Left ventricle myocardium inferior (tissue), 1 donor: ENCODE measurements around the gene CORO2B. TPM values are rescaled to one million over a fixed set of nuclear protein-coding genes. Genes with fewer than 3 reads are reported as not detected.

ENCODE experiments used
- DNase-seq: peaks from one replicate; pipeline ENCODE4 v3.0.0-alpha.2; 2020
- H3K27ac ChIP-seq: fragments of 200-600 bp; replicated peaks from 2 replicates; pipeline ENCODE4 v1.8.0; 2021
- H3K27me3 ChIP-seq: fragments of 200-600 bp; 2 replicates; pipeline ENCODE4 v1.8.0; 2021; ENCODE audit warnings: low read depth
- H3K36me3 ChIP-seq: fragments of 200-600 bp; 2 replicates; pipeline ENCODE4 v1.8.0; 2021
- H3K4me1 ChIP-seq: fragments of 200-600 bp; 2 replicates; pipeline ENCODE4 v1.8.0; 2021
- H3K4me3 ChIP-seq: fragments of 200-600 bp; 2 replicates; pipeline ENCODE4 v1.8.0; 2021; ENCODE audit warnings: mild to moderate bottlenecking, moderate library complexity
- H3K9me3 ChIP-seq: fragments of 200-600 bp; replicated peaks from 2 replicates; pipeline ENCODE4 v1.8.0; 2021
- intact Hi-C: fragments of 100-400 bp; cut with micrococcal nuclease; formaldehyde crosslinking; loops from one replicate; pipeline ENCODE4 v1.11.0; 2022
- total RNA-seq: library from RNA; stranded (reverse); fragmentation: NEBNext Ultra II Directional; extraction: Animal tissue kit (Norgen Biotek cat#: 25700); gene quantifications from one replicate; pipeline ENCODE4 v1.2.1, GENCODE V29; 2021
- TF ChIP-seq, protein P1 (sequence below): fragments of 200-600 bp; IDR thresholded peaks from 2 replicates; pipeline ENCODE4 v1.8.0; 2021; ENCODE audit warnings: antibody characterized with exemption, mild to moderate bottlenecking, borderline replicate concordance
- donor health status: DM: no; HTN: yes; CAD: no; lungs with severe emphysema.

Gene CORO2B
- total RNA-seq, 1 donor from 2014 or later, result 5.0 TPM

DNA sequence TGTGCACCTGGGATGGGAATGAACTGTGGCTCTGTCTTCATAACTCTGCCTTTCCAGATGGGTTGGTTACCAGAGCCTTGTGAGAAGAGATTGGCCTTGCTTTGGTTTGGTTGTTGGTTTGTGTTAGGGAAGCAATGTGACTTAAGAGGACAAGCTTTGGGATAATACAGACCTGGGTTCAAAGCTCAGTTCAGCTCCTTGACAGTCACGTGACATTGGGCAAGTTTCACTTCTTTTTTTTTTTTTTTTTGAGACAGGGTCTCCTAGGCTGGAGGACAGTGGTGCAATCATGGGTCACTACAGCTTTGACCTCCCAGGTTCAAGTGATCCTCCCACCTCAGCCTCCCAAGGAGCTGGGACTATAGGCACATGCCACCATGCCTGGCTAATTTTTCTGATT lies 42.7 kb downstream of the CORO2B start:
- peak overlapping the region; percentile 88 for H3K27ac ChIP-seq
- TF ChIP-seq, protein P1, sequence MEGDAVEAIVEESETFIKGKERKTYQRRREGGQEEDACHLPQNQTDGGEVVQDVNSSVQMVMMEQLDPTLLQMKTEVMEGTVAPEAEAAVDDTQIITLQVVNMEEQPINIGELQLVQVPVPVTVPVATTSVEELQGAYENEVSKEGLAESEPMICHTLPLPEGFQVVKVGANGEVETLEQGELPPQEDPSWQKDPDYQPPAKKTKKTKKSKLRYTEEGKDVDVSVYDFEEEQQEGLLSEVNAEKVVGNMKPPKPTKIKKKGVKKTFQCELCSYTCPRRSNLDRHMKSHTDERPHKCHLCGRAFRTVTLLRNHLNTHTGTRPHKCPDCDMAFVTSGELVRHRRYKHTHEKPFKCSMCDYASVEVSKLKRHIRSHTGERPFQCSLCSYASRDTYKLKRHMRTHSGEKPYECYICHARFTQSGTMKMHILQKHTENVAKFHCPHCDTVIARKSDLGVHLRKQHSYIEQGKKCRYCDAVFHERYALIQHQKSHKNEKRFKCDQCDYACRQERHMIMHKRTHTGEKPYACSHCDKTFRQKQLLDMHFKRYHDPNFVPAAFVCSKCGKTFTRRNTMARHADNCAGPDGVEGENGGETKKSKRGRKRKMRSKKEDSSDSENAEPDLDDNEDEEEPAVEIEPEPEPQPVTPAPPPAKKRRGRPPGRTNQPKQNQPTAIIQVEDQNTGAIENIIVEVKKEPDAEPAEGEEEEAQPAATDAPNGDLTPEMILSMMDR, result no peak
- peaks cover 70% of the 10 kb centered on the region for H3K4me1 ChIP-seq
- H3K36me3 ChIP-seq, result no peaks in the 10 kb centered on the region
- H3K4me3 ChIP-seq, result peak overlapping the region; percentile 39
- no peaks in the 10 kb centered on the region for H3K27me3 ChIP-seq
- DNase-seq, result no peak
- no peaks in the 10 kb centered on the region for H3K9me3 ChIP-seq
- intact Hi-C loops, result no loop called here

DNA sequence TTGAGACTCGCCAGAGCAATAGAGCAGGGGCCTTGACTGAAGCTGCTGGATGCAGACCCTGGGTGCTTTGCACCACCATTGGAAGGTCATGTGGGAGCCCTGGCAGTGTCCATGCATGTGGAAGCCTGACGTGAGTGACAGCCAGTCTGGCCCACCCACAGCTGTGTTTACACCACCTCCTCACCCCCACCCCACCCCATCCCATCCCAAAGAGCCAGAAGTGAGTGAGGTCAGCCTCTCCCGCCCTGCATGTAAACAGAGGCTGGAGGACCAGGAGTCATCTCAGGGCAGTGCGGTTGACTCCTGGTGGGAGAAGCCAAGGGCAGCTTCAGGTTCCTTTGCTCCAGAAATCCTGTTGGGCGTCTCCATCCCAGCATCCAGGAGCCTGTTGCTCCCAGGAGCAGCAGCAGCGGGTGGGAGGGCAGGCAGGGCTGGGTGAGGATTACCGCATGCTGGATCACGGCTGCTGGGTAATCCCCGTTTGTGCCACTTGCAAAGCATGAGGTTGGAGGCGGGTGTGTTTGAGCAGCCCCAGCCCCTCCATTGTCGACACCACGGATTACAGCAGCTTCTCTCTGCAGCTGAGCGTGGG lies 44.6 kb downstream of the CORO2B start:
- peak overlapping the region; percentile 88 for H3K27ac ChIP-seq
- peaks cover 53% of the 10 kb centered on the region for H3K4me1 ChIP-seq
- H3K36me3 ChIP-seq, result no peaks in the 10 kb centered on the region
- H3K27me3 ChIP-seq, result no peaks in the 10 kb centered on the region
- no peak overlapping the region for H3K4me3 ChIP-seq
- TF ChIP-seq, protein P1, result no peak
- DNase-seq, result peak; percentile 49
- intact Hi-C loops, result no loop called here
- no peaks in the 10 kb centered on the region for H3K9me3 ChIP-seq

DNA sequence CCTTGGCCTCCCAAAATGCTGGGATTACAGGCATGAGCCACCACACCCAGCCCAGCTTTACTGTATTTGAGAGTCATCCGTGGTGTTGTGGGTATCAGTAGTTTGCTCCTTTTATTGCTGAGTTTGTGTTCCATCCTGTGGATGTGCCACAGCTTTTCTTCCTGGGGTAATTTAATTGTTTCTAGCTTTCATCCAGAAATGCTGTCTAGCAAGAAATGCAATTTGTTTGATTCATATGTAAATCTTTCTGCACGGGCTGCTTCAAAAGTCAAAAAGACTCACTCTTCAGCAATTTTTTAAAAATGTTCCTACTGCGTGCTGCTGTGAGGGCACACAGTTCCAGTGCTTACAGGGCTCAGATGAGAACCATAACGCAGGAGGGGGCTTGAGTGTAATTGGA lies 47.1 kb downstream of the CORO2B start:
- no peaks in the 10 kb centered on the region for H3K9me3 ChIP-seq
- intact Hi-C loops, result no loop called here
- H3K4me1 ChIP-seq, result peaks cover 45% of the 10 kb centered on the region
- H3K27me3 ChIP-seq, result no peaks in the 10 kb centered on the region
- TF ChIP-seq, protein P1, result no peak
- H3K36me3 ChIP-seq, result no peaks in the 10 kb centered on the region
- H3K4me3 ChIP-seq, result no peak overlapping the region
- DNase-seq, result no peak
- H3K27ac ChIP-seq, result no peak overlapping the region

DNA sequence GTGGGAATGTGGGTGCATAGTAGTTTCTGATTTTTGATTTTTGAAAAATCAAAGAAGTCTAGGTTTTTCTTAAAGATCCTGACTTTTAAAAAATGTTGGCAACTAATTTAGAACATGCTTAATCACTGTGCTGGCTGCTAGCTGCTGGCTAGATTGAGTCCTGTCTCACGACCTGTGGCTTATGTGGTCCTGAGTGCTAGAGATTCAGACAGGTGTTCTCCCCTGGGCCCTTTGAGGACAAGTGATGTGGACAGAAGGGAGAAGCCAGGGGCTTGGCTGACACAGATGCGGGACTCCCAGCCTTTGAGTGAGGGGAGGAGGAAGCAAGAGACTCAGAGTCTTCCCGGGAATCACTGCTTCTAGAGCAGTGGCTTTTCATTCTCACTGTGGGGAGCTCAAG lies 47.5 kb downstream of the CORO2B start:
- no peak for DNase-seq
- Histone ChIP-seq H3K27ac (no peak overlapping the region), H3K27me3 (no peaks in the 10 kb centered on the region), H3K36me3 (no peaks in the 10 kb centered on the region), H3K9me3 (no peaks in the 10 kb centered on the region), H3K4me3 (no peak overlapping the region), H3K4me1 (peaks cover 45% of the 10 kb centered on the region)
- TF ChIP-seq, protein P1, result no peak
- intact Hi-C loops, result no loop called here

DNA sequence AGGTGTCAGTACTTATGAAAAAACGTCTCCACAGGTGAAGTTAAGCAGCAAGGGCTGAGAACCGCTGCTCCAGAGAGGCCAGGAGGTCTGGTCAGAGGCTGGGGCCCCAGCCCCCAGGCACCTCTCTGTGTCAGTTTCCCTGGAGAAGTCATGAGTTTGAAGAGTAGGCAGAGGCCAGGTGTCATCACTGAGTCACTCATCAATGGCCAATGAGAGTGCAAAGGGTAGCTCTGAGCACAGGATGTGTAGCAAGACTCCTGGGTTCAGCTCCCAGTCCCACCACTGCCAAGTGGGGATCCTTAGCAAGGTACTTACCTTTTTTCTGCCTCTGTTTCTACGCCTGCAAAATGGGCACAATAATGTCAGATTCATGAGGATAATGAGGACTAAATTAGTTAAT lies 47.9 kb downstream of the CORO2B start:
- H3K27me3 ChIP-seq, result no peaks in the 10 kb centered on the region
- no peaks in the 10 kb centered on the region for H3K9me3 ChIP-seq
- TF ChIP-seq, protein P1, result no peak
- peaks cover 45% of the 10 kb centered on the region for H3K4me1 ChIP-seq
- no peaks in the 10 kb centered on the region for H3K36me3 ChIP-seq
- no peak overlapping the region for H3K4me3 ChIP-seq
- no peak for DNase-seq
- no peak overlapping the region for H3K27ac ChIP-seq
- intact Hi-C loops, result no loop called here

DNA sequence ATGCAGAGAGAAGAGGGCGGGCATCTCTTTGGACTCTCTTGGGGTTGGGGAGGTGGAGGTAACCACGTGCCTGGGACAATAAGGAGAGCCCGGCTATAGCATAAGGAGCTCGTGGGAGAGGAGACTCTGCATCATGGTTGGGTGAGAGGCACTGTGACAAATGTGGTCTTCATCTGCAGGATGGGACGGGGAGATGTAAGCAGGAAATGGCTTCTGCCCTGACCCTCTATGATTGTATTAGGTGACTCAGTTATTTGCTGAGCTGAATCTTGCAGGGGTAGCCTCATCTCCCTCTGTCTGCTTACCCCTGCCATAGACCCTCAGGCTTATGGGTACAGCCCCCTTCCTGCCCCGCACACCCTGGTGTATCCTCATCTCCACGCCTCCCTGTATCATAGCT lies 48.7 kb downstream of the CORO2B start:
- Histone ChIP-seq H3K27me3 (no peaks in the 10 kb centered on the region), H3K4me3 (no peak overlapping the region), H3K27ac (no peak overlapping the region), H3K36me3 (no peaks in the 10 kb centered on the region), H3K4me1 (peaks cover 44% of the 10 kb centered on the region), H3K9me3 (no peaks in the 10 kb centered on the region)
- TF ChIP-seq, protein P1, result no peak
- intact Hi-C loops, result no loop called here
- DNase-seq, result no peak
